ENCODE data around the gene ZBTB32.
A peak's percentile ranks its signal among the peaks of the same experiment; 100 is the strongest.
"Not testable (repeated sequence)": the region's sequence is repeated elsewhere in the genome, so short reads cannot be mapped to it uniquely, and the experiment has no call there.

The ZBTB32 gene

DNA sequence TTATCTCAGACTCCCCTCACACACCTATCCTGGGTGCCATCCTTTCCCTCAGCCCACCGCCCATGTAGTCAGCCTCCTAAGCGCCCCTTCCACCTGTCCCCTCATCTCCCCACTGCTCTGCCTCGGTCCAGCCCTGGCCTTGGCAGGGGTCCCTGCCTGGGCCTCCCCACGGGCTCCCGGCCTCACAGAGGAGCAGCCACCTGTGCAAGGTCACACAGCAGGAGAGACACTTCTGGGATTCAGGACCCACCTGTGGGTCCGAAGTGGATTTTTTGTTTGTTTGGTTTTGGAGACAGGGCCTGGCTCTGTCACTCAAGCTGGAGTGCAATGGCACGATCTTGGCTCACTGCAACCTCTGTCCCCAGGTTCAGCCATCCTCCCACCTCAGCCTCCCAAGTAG lies 38.8 kb upstream of the ZBTB32 start:
- H3K36me3 ChIP-seq = no peaks in the 10 kb centered on the region
- H3K9ac ChIP-seq = no peak overlapping the region
- H4K20me1 ChIP-seq = no peaks in the 10 kb centered on the region; a peak in 2 of 22 replicates
- H3K27me3 ChIP-seq = no peaks in the 10 kb centered on the region
- H3K4me1 ChIP-seq = peaks cover 0 to 11% (median 6%) of the 10 kb centered on the region in 10 experiments; a peak in 7 of 20 replicates
- H3K9me3 ChIP-seq (replicated peaks in 1 of 11) = no peaks in the 10 kb centered on the region
- H3K4me2 ChIP-seq = no peak overlapping the region
- no peak overlapping the region for H3K4me3 ChIP-seq
- H3K27ac ChIP-seq = no peak overlapping the region
- TF ChIP-seq Cebpa-rat (IDR thresholded peaks at IDR 0.05) = no peak

DNA sequence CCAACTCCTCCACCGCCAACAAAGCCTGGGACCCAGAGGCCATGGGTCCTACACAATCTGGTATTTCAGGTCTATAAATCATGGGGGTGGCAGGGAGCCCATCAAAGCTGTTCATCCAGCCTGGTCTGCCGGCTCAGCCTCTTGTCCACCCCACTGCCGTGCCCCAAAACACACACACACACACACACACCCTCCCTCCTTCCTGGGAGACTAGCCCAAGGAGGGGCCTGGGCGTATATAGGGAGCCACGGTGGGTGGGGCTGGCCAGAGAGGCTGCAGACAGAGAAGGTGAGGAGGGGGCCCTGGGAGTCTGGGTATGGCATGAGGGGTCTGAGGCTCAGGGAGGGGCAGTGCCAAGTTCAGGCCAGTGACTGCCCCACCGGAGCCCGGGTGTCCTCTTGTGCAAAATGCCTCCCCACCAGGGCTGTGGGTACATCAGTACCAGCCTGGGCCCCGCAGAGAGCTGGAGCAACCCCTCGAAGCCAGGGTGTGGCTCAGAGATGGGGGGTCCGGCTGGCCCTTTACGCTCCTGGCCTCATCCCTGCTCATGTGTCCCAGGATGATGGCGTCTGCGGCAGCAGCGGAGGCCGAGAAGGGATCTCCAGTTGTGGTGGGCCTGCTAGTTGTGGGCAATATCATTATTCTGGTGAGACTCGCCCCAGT lies 38.0 kb upstream of the ZBTB32 start, which contains the start of gene UPK1A:
Gene UPK1A, plus strand, starts transcription at position 267 of the 663 bp plus-strand sequence. Its CDS starts 296 bp downstream, at position 563.
- Histone ChIP-seq H3K9ac (0 out of 22 replicates have a peak within 1 kb of the TSS, but pooled peaks of 1 of the 11 experiments have one; percentile 9), H3K27me3 (0 out of 22 replicates have a peak, but pooled peaks cover 0 to under 1% (median 0%) of the 10 kb centered on the region in 11 experiments), H3K27ac (no peak within 1 kb of the TSS), H3K4me2 (no peak within 1 kb of the TSS), H3K9me3 (replicated peaks in 1 of 11) (no peaks in the 10 kb centered on the region), H4K20me1 (no peaks in the 10 kb centered on the region; a peak in 2 of 22 replicates), H3K36me3 (no peaks in the 10 kb centered on the region), H3K4me3 (no peak within 1 kb of the TSS), H3K4me1 (peaks cover 0 to 11% (median 6%) of the 10 kb centered on the region in 10 experiments; a peak in 7 of 20 replicates)
- no peak for TF ChIP-seq Cebpa-rat (IDR thresholded peaks at IDR 0.05)

DNA sequence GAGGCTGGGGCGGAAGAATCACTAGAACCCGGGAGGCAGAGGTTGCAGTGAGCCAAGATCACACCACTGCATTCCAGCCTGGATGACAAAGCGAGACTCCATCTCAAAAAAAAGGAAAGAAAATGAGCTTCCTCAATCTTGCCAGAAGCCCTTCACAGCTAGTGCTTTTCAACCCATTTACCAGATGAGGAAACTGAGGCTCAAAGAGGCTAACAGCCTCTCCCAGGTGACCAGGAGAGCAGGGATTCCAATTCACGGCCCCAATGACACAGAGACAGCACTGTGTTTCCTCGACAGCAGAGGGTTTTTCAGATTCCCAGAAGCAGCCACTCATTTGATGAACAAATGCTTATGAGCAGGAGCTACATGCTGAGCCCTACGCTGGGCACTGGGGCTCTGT lies 34.8 kb upstream of the ZBTB32 start:
- Histone ChIP-seq H3K4me1 (peaks cover 0 to 7% (median 3%) of the 10 kb centered on the region in 10 experiments; a peak in 3 of 20 replicates), H3K4me3 (no peak overlapping the region), H3K4me2 (no peak overlapping the region), H3K36me3 (no peaks in the 10 kb centered on the region), H3K27me3 (peaks cover 20 to 30% (median 25%) of the 10 kb centered on the region in 11 experiments), H3K27ac (no peak overlapping the region), H4K20me1 (no peaks in the 10 kb centered on the region; a peak in 1 of 22 replicates), H3K9ac (no peak overlapping the region), H3K9me3 (replicated peaks in 1 of 11) (no peaks in the 10 kb centered on the region)
- no peak for TF ChIP-seq Cebpa-rat (IDR thresholded peaks at IDR 0.05)

DNA sequence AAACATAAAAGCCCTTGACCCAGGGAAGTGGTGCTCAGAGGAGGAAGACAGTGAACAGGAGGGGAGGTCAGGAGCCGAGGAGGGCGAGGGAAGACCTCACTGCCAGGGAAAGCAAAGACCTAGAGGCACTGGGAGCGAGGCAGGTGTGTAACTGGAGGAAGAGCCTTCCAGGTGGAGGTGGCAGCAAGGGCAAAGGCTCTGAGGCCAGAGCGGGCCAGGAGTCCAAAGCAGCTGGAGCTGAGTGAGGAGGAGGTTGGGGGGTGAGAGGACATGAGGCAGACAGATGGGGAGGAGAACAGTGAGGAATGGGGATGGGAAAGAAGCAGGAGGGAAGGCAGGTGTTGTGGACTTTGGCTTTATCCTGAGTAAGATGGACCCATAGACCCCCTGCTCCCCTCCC lies 34.4 kb upstream of the ZBTB32 start:
- peaks cover 0 to 7% (median 3%) of the 10 kb centered on the region in 10 experiments; a peak in 3 of 20 replicates for H3K4me1 ChIP-seq
- H3K36me3 ChIP-seq = no peaks in the 10 kb centered on the region
- H3K27ac ChIP-seq = no peak overlapping the region
- no peaks in the 10 kb centered on the region for H3K9me3 ChIP-seq (replicated peaks in 1 of 11)
- no peak overlapping the region for H3K9ac ChIP-seq
- H3K4me3 ChIP-seq = no peak overlapping the region
- H4K20me1 ChIP-seq = no peaks in the 10 kb centered on the region; a peak in 1 of 22 replicates
- TF ChIP-seq Cebpa-rat (IDR thresholded peaks at IDR 0.05) = no peak
- H3K27me3 ChIP-seq = peaks cover 20 to 33% (median 25%) of the 10 kb centered on the region in 11 experiments
- H3K4me2 ChIP-seq = no peak overlapping the region

DNA sequence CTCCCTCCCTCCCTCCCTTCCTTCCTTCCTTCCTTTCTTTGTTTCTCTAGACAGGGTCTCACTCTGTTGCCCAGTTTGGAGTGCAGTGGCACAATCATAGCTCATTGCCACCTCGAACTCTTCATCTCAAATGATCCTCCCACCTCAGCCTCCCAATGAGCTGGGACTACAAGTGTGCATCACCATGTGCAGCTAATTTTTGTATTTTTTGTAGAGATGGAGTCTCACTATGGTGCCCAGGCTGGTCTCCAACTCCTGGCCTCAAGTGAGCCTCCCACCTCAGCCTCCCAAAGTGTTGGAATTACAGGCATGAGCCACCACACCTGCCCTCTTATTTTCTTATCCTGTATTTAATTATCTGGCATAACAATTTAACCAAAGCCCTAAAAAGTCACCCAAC lies 33.7 kb upstream of the ZBTB32 start:
- Histone ChIP-seq H3K36me3 (no peaks in the 10 kb centered on the region), H3K9me3 (replicated peaks in 1 of 11) (no peaks in the 10 kb centered on the region), H3K27ac (no peak overlapping the region), H3K9ac (no peak overlapping the region), H4K20me1 (no peaks in the 10 kb centered on the region; a peak in 1 of 22 replicates), H3K27me3 (peaks cover 20 to 33% (median 25%) of the 10 kb centered on the region in 11 experiments), H3K4me2 (no peak overlapping the region), H3K4me3 (no peak overlapping the region), H3K4me1 (peaks cover 0 to 7% (median 3%) of the 10 kb centered on the region in 10 experiments; a peak in 3 of 20 replicates)
- no peak for TF ChIP-seq Cebpa-rat (IDR thresholded peaks at IDR 0.05)

DNA sequence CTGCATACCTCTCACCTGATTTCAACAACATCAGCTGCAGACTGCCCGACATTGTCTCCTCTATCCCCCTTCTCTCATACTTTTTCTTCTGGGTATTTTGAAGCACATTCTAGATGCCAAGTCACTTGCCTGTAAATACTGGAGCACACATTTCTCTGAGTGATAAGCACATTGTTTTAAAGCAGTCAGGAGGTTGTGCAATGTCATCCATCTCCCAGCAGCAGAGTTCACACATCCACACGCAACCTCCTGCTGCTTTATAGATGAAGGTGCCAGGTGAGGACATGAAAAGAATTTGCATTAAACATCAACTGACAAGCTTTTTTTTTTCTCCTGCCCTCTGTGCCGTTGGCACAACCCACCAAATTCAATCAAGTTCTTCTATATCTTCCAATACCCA lies 32.5 kb upstream of the ZBTB32 start:
- peaks cover 20 to 33% (median 25%) of the 10 kb centered on the region in 11 experiments for H3K27me3 ChIP-seq
- no peak overlapping the region for H3K4me2 ChIP-seq
- H3K9ac ChIP-seq = no peak overlapping the region
- no peaks in the 10 kb centered on the region for H3K36me3 ChIP-seq
- peaks cover 0 to 7% (median 3%) of the 10 kb centered on the region in 10 experiments; a peak in 3 of 20 replicates for H3K4me1 ChIP-seq
- no peak overlapping the region for H3K27ac ChIP-seq
- no peak overlapping the region for H3K4me3 ChIP-seq
- no peaks in the 10 kb centered on the region; a peak in 1 of 22 replicates for H4K20me1 ChIP-seq
- H3K9me3 ChIP-seq (replicated peaks in 1 of 11) = no peaks in the 10 kb centered on the region
- TF ChIP-seq Cebpa-rat (IDR thresholded peaks at IDR 0.05) = 0 out of 22 replicates have a peak, but pooled peaks of 1 of the 11 experiments have one; percentile 9

DNA sequence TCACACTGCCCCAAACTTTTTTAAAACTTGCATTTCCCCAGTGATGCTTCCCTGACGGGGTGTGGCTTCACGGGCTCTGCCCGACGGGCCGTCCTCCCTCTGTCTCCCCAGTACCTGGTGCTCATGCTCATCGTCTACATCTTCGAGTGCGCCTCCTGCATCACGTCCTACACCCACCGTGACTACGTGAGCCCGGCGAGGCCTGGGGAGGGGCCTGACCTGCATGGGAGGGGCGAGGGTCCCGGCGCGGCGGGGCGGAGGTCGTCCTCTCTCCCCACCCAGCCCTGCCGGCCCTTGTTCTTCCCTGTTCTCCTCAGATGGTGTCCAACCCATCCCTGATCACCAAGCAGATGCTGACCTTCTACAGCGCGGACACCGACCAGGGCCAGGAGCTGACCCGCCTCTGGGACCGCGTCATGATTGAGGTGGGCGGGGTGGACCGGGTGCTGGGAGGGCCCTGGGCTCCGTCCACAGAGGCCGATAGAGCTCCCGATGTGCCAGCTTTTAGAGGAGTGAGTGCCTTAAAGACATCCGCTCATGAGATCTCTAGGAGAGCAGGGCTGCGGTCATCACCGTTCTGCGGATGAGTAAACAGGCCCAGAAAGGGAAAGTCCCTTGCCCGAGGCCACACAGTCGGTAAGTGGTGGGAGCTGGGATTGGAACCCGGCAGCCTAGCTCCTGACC lies 31.1 kb upstream of the ZBTB32 start:
- peaks cover 0 to 7% (median 3%) of the 10 kb centered on the region in 10 experiments; a peak in 3 of 20 replicates for H3K4me1 ChIP-seq
- H3K27me3 ChIP-seq = peaks cover 20 to 33% (median 25%) of the 10 kb centered on the region in 11 experiments
- no peak for TF ChIP-seq Cebpa-rat (IDR thresholded peaks at IDR 0.05)
- peak overlapping the region in 5 of 11 experiments; percentile 20 to 48 (median 34); a peak in 10 of 22 replicates for H3K4me2 ChIP-seq
- no peaks in the 10 kb centered on the region for H3K36me3 ChIP-seq
- no peaks in the 10 kb centered on the region; a peak in 1 of 22 replicates for H4K20me1 ChIP-seq
- H3K9ac ChIP-seq = no peak overlapping the region
- H3K9me3 ChIP-seq (replicated peaks in 1 of 11) = no peaks in the 10 kb centered on the region
- no peak overlapping the region for H3K27ac ChIP-seq
- no peak overlapping the region for H3K4me3 ChIP-seq

DNA sequence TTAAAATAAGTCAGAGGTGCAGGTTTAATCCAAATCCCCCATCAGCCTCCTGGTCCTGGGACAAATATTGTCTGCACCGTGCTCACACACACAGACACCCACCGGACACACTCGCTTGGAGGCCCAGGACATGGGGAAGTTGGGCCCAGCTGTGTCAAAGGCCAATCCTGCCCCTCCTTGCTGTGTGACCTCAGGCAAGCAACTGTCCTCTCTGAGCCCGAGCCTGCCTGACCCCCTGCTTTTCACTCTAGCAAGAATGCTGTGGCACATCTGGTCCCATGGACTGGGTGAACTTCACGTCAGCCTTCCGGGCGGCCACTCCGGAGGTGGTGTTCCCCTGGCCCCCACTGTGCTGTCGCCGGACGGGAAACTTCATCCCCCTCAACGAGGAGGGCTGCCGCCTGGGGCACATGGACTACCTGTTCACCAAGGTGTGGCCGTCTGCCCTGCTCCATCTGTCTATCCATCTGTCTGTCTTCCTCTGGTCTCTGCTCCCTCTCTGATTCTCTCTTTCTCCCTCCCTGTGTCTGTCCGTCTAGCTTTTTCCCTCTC lies 28.7 kb upstream of the ZBTB32 start:
- Histone ChIP-seq H3K4me1 (peaks cover 0 to 7% (median 3%) of the 10 kb centered on the region in 10 experiments; a peak in 3 of 20 replicates), H3K4me3 (no peak overlapping the region), H3K27me3 (peaks cover 20 to 33% (median 25%) of the 10 kb centered on the region in 11 experiments), H3K9ac (no peak overlapping the region), H3K36me3 (no peaks in the 10 kb centered on the region), H3K27ac (no peak overlapping the region), H3K9me3 (replicated peaks in 1 of 11) (no peaks in the 10 kb centered on the region), H3K4me2 (no peak overlapping the region), H4K20me1 (no peaks in the 10 kb centered on the region)
- TF ChIP-seq Cebpa-rat (IDR thresholded peaks at IDR 0.05) = no peak

DNA sequence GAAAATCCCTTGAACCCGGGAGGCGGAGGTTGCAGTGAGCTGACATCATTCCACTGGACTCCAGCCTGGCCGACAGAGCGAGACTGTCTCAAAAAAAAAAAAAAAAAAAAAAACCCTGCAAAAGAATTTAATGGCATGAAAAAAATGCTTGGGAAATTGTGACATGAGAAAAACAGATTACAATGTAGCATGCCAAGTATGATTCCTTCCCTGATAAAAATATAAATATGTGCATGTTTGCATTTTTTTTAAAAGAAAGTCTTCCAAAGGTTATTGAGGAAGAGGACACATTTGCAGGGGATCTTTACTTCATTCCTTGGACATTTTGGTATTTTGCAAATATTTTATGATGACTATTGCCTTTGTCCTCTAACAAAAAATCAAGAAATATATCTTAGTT lies 14.5 kb upstream of the ZBTB32 start:
- peaks cover 0 to 17% (median 12%) of the 10 kb centered on the region in 10 experiments; a peak in 15 of 20 replicates for H3K4me1 ChIP-seq
- no peaks in the 10 kb centered on the region for H3K36me3 ChIP-seq
- no peak overlapping the region for H3K27ac ChIP-seq
- no peaks in the 10 kb centered on the region for H3K27me3 ChIP-seq
- TF ChIP-seq Cebpa-rat (IDR thresholded peaks at IDR 0.05) = no peak
- no peaks in the 10 kb centered on the region for H3K9me3 ChIP-seq (replicated peaks in 1 of 11)
- no peak overlapping the region for H3K4me3 ChIP-seq
- no peaks in the 10 kb centered on the region for H4K20me1 ChIP-seq
- H3K4me2 ChIP-seq = no peak overlapping the region
- no peak overlapping the region for H3K9ac ChIP-seq

DNA sequence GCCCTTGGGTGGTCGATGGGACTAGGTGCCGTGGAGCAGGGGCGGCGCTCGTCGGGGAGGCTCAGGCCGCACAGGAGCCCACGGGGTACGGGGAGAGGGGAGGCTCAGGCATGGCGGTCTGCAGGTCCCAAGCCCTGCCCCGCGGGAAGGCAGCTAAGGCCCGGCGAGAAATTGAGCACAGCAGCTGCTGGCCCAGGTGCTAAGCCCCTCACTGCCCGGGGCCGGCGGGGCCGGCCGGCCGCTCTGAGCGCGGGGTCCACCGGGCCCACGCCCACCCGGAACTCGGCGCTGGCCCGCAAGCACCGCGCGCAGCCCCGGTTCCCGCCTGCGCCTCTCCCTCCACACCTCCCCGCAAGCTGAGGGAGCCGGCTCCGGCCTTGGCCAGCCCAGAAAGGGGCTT lies 13.3 kb upstream of the ZBTB32 start:
- not testable (repeated sequence) for H3K9ac ChIP-seq; H3K27ac ChIP-seq; H3K9me3 ChIP-seq (replicated peaks in 1 of 11); H3K36me3 ChIP-seq; H4K20me1 ChIP-seq; H3K4me2 ChIP-seq; H3K27me3 ChIP-seq; H3K4me3 ChIP-seq
- peaks cover 0 to 17% (median 12%) of the 10 kb centered on the region in 10 experiments; a peak in 15 of 20 replicates for H3K4me1 ChIP-seq

Measured in BLaER1 treated with 17β-estradiol and CSF1 and Interleukin-3, amounts not matched to agents 10 nM and 100 nM (cell line).